ENCODE results near the gene PDXK.

PDXK gene

GRCh38 chr21:43684424-43684823, 34.5 kb upstream of the PDXK start:
- no peak for TF ChIP-seq CTCF (IDR thresholded peaks at IDR 0.05; ENCODE audit: borderline replicate concordance, insufficient read depth, low read depth, low read length)
- H3K4me3 ChIP-seq (ENCODE audit: low read depth, low read length) = no peak overlapping the region

GRCh38 chr21:43686811-43687565, 31.9 kb upstream of the PDXK start:
- H3K4me3 ChIP-seq (ENCODE audit: low read depth, low read length) = no peak overlapping the region
- TF ChIP-seq CTCF (IDR thresholded peaks at IDR 0.05; ENCODE audit: borderline replicate concordance, insufficient read depth, low read depth, low read length) = no peak

GRCh38 chr21:43687566-43688399, 31.1 kb upstream of the PDXK start:
- H3K4me3 ChIP-seq (ENCODE audit: low read depth, low read length) = no peak overlapping the region

GRCh38 chr21:43688906-43689305, 30.0 kb upstream of the PDXK start:
- no peak overlapping the region for H3K4me3 ChIP-seq (ENCODE audit: low read depth, low read length)
- TF ChIP-seq CTCF (IDR thresholded peaks at IDR 0.05; ENCODE audit: borderline replicate concordance, insufficient read depth, low read depth, low read length) = no peak

More at GRCh38 chr21:43687566-43688399, 31.1 kb upstream of the PDXK start:
- TF ChIP-seq CTCF (IDR thresholded peaks at IDR 0.05; ENCODE audit: borderline replicate concordance, insufficient read depth, low read depth, low read length) = no peak

GRCh38 chr21:43689556-43690337, 29.2 kb upstream of the PDXK start:
- TF ChIP-seq CTCF (IDR thresholded peaks at IDR 0.05; ENCODE audit: borderline replicate concordance, insufficient read depth, low read depth, low read length) = no peak
- no peak overlapping the region for H3K4me3 ChIP-seq (ENCODE audit: low read depth, low read length)

- no peak for TF ChIP-seq CTCF (IDR thresholded peaks at IDR 0.05; ENCODE audit: borderline replicate concordance, insufficient read depth, low read depth, low read length)
- H3K4me3 ChIP-seq (ENCODE audit: low read depth, low read length) = no peak overlapping the region
These were observed 28.6 kb upstream of the PDXK start for GRCh38 chr21:43690346-43690745.

Data from GM12875 (cell line).